Stomach (tissue), 4 donors: ENCODE data around the gene ANGEL1.

Source experiments
- POLR2A ChIP-seq, 4 donors: fragments of 450-650 bp; IDR thresholded peaks; one replicate each; pipeline ENCODE4 v1.6.1; 2016; ENCODE audit warnings: antibody characterized with exemption in 4 of 4, control low read depth in 2 of 4, mild to moderate bottlenecking in 1 of 4, moderate library complexity in 1 of 4
- POLR2AphosphoS5 ChIP-seq, 3 donors: sonication (generic); formaldehyde crosslinking; IDR thresholded peaks; one replicate each; pipeline ENCODE4 v1.6.1; 2016; ENCODE audit warnings: antibody characterized with exemption in 3 of 3
- TF ChIP-seq, protein P1 (sequence below), 7 experiments: fragments of 450-650 bp in 4 of 7; fragments of 200-600 bp in 3 of 7; sonication (generic) in 3 of 7; IDR thresholded peaks; one replicate each; pipeline ENCODE4 v1.5.1; 2016 to 2019; ENCODE audit warnings: antibody characterized with exemption in 7 of 7, control low read depth in 2 of 7, mild to moderate bottlenecking in 1 of 7

GRCh38 chr14:76756371-76756750, 56.3 kb downstream of the ANGEL1 start:
- TF ChIP-seq, protein P1, sequence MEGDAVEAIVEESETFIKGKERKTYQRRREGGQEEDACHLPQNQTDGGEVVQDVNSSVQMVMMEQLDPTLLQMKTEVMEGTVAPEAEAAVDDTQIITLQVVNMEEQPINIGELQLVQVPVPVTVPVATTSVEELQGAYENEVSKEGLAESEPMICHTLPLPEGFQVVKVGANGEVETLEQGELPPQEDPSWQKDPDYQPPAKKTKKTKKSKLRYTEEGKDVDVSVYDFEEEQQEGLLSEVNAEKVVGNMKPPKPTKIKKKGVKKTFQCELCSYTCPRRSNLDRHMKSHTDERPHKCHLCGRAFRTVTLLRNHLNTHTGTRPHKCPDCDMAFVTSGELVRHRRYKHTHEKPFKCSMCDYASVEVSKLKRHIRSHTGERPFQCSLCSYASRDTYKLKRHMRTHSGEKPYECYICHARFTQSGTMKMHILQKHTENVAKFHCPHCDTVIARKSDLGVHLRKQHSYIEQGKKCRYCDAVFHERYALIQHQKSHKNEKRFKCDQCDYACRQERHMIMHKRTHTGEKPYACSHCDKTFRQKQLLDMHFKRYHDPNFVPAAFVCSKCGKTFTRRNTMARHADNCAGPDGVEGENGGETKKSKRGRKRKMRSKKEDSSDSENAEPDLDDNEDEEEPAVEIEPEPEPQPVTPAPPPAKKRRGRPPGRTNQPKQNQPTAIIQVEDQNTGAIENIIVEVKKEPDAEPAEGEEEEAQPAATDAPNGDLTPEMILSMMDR (IDR thresholded peaks at IDR 0.05) = no peak
- TF ChIP-seq POLR2A (IDR thresholded peaks at IDR 0.05) (no peak), POLR2AphosphoS5 (IDR thresholded peaks at IDR 0.05) (no peak)
